Measurements from ENCODE around the gene RFX5.

The RFX5 gene

GRCh38 chr1:151346082-151346768 is 827 bp downstream of the RFX5 start:
- TF ChIP-seq FOXP2 (optimal IDR thresholded peaks at IDR 0.05; ENCODE audit: control extremely low read depth, extremely low read length, insufficient read depth) (no peak), POLR2AphosphoS5 (IDR thresholded peaks at IDR 0.05; ENCODE audit: borderline replicate concordance, low read depth, low read length) (no peak), EZH2 (IDR thresholded peaks at IDR 0.05) (no peak)
- H3K4me3 ChIP-seq, result peak overlapping the region; percentile 87
- peak overlapping the region; percentile 92 for H3K27ac ChIP-seq
- H3K36me3 ChIP-seq (ENCODE audit: insufficient read depth, low read length), result peaks cover 17% of the 10 kb centered on the region; the same call in 1 of the 2 replicates
- peak overlapping the region; percentile 88 for H3K9ac ChIP-seq (ENCODE audit: insufficient read length)
- no peaks in the 10 kb centered on the region for H3K9me3 ChIP-seq (ENCODE audit: low read depth, low read length)
- DNase-seq (ENCODE audit: low read depth, low spot score), result no peak

GRCh38 chr1:151344291-151344690 is 2.8 kb downstream of the RFX5 start:
- no peak for TF ChIP-seq POLR2AphosphoS5 (IDR thresholded peaks at IDR 0.05; ENCODE audit: borderline replicate concordance, low read depth, low read length)
- TF ChIP-seq FOXP2 (optimal IDR thresholded peaks at IDR 0.05; ENCODE audit: control extremely low read depth, extremely low read length, insufficient read depth), result no peak
- TF ChIP-seq EZH2 (IDR thresholded peaks at IDR 0.05), result no peak
- DNase-seq (ENCODE audit: low read depth, low spot score), result no peak
- Histone ChIP-seq H3K27ac (no peak overlapping the region), H3K36me3 (ENCODE audit: insufficient read depth, low read length) (peaks cover 17% of the 10 kb centered on the region; the same call in 1 of the 2 replicates), H3K4me3 (no peak overlapping the region), H3K9me3 (ENCODE audit: low read depth, low read length) (no peaks in the 10 kb centered on the region), H3K9ac (ENCODE audit: insufficient read length) (no peak overlapping the region)

- Histone ChIP-seq H3K9ac (ENCODE audit: insufficient read length) (no peak overlapping the region), H3K27ac (no peak overlapping the region), H3K9me3 (ENCODE audit: low read depth, low read length) (no peaks in the 10 kb centered on the region), H3K36me3 (ENCODE audit: insufficient read depth, low read length) (peaks cover 17% of the 10 kb centered on the region; the same call in 1 of the 2 replicates), H3K4me3 (no peak overlapping the region)
- TF ChIP-seq POLR2AphosphoS5 (IDR thresholded peaks at IDR 0.05; ENCODE audit: borderline replicate concordance, low read depth, low read length) (no peak), FOXP2 (optimal IDR thresholded peaks at IDR 0.05; ENCODE audit: control extremely low read depth, extremely low read length, insufficient read depth) (no peak), EZH2 (IDR thresholded peaks at IDR 0.05) (no peak)
- no peak for DNase-seq (ENCODE audit: low read depth, low spot score)
These were observed 3.5 kb downstream of the RFX5 start for GRCh38 chr1:151343587-151343986.

- TF ChIP-seq FOXP2 (optimal IDR thresholded peaks at IDR 0.05; ENCODE audit: control extremely low read depth, extremely low read length, insufficient read depth) (no peak), POLR2AphosphoS5 (IDR thresholded peaks at IDR 0.05; ENCODE audit: borderline replicate concordance, low read depth, low read length) (no peak), EZH2 (IDR thresholded peaks at IDR 0.05) (no peak)
- no peak for DNase-seq (ENCODE audit: low read depth, low spot score)
- Histone ChIP-seq H3K9ac (ENCODE audit: insufficient read length) (no peak overlapping the region), H3K9me3 (ENCODE audit: low read depth, low read length) (no peaks in the 10 kb centered on the region), H3K36me3 (ENCODE audit: insufficient read depth, low read length) (peaks cover 17% of the 10 kb centered on the region; the same call in 1 of the 2 replicates), H3K27ac (no peak overlapping the region), H3K4me3 (no peak overlapping the region)
These were observed 4.5 kb downstream of the RFX5 start for GRCh38 chr1:151342569-151342968.

GRCh38 chr1:151342021-151342420 is 5.0 kb downstream of the RFX5 start:
- TF ChIP-seq POLR2AphosphoS5 (IDR thresholded peaks at IDR 0.05; ENCODE audit: borderline replicate concordance, low read depth, low read length), result no peak
- TF ChIP-seq FOXP2 (optimal IDR thresholded peaks at IDR 0.05; ENCODE audit: control extremely low read depth, extremely low read length, insufficient read depth), result no peak
- TF ChIP-seq EZH2 (IDR thresholded peaks at IDR 0.05), result no peak
- no peak overlapping the region for H3K4me3 ChIP-seq
- H3K36me3 ChIP-seq (ENCODE audit: insufficient read depth, low read length), result peaks cover 17% of the 10 kb centered on the region; the same call in 1 of the 2 replicates
- H3K9me3 ChIP-seq (ENCODE audit: low read depth, low read length), result no peaks in the 10 kb centered on the region
- DNase-seq (ENCODE audit: low read depth, low spot score), result no peak
- no peak overlapping the region; the same call in 1 of the 2 replicates for H3K27ac ChIP-seq
- H3K9ac ChIP-seq (ENCODE audit: insufficient read length), result no peak overlapping the region

GRCh38 chr1:151340870-151341754 is 5.9 kb downstream of the RFX5 start:
- TF ChIP-seq FOXP2 (optimal IDR thresholded peaks at IDR 0.05; ENCODE audit: control extremely low read depth, extremely low read length, insufficient read depth) (no peak), POLR2AphosphoS5 (IDR thresholded peaks at IDR 0.05; ENCODE audit: borderline replicate concordance, low read depth, low read length) (no peak; the same call in 1 of the 2 replicates), EZH2 (IDR thresholded peaks at IDR 0.05) (no peak)
- H3K9ac ChIP-seq (ENCODE audit: insufficient read length), result no peak overlapping the region
- peaks cover 17% of the 10 kb centered on the region; the same call in 1 of the 2 replicates for H3K36me3 ChIP-seq (ENCODE audit: insufficient read depth, low read length)
- H3K4me3 ChIP-seq, result no peak overlapping the region
- DNase-seq (ENCODE audit: low read depth, low spot score), result no peak
- H3K27ac ChIP-seq, result peak overlapping the region; percentile 17; the same call in 1 of the 2 replicates
- H3K9me3 ChIP-seq (ENCODE audit: low read depth, low read length), result no peaks in the 10 kb centered on the region

GRCh38 chr1:151336556-151336955 is 10.5 kb downstream of the RFX5 start:
- H3K9ac ChIP-seq (ENCODE audit: insufficient read length), result no peak overlapping the region
- no peaks in the 10 kb centered on the region for H3K9me3 ChIP-seq (ENCODE audit: low read depth, low read length)
- no peak overlapping the region for H3K4me3 ChIP-seq
- H3K36me3 ChIP-seq (ENCODE audit: insufficient read depth, low read length), result no peaks in the 10 kb centered on the region
- TF ChIP-seq FOXP2 (optimal IDR thresholded peaks at IDR 0.05; ENCODE audit: control extremely low read depth, extremely low read length, insufficient read depth) (no peak), POLR2AphosphoS5 (IDR thresholded peaks at IDR 0.05; ENCODE audit: borderline replicate concordance, low read depth, low read length) (no peak), EZH2 (IDR thresholded peaks at IDR 0.05) (no peak)
- H3K27ac ChIP-seq, result no peak overlapping the region
- DNase-seq (ENCODE audit: low read depth, low spot score), result no peak

GRCh38 chr1:151334822-151335221 is 12.2 kb downstream of the RFX5 start:
- DNase-seq (ENCODE audit: low read depth, low spot score), result no peak
- H3K9ac ChIP-seq (ENCODE audit: insufficient read length), result no peak overlapping the region
- no peak overlapping the region for H3K4me3 ChIP-seq
- H3K27ac ChIP-seq, result no peak overlapping the region
- H3K9me3 ChIP-seq (ENCODE audit: low read depth, low read length), result no peaks in the 10 kb centered on the region
- no peak for TF ChIP-seq EZH2 (IDR thresholded peaks at IDR 0.05)
- no peak for TF ChIP-seq POLR2AphosphoS5 (IDR thresholded peaks at IDR 0.05; ENCODE audit: borderline replicate concordance, low read depth, low read length)
- no peak for TF ChIP-seq FOXP2 (optimal IDR thresholded peaks at IDR 0.05; ENCODE audit: control extremely low read depth, extremely low read length, insufficient read depth)
- no peaks in the 10 kb centered on the region for H3K36me3 ChIP-seq (ENCODE audit: insufficient read depth, low read length)

Measured in SK-N-MC (cell line).